Tibial artery (tissue), 4 donors: ENCODE results near the gene EGLN2.
"Not testable (repeated sequence)": the region's sequence is repeated elsewhere in the genome, so short reads cannot be mapped to it uniquely, and the experiment has no call there.

Experiments used
- DNase-seq, 2 donors: peaks; one replicate each; pipeline ENCODE4 v3.0.0-alpha.2; 2019
- H3K27ac ChIP-seq, 2 donors: fragments of 200-600 bp; sonication (generic) in 1 of 2; 1 replicate in 1 of 2; 2 replicates in 1 of 2; pipeline ENCODE4 v1.5.1; 2018 to 2019; ENCODE audit warnings: mild to moderate bottlenecking in 1 of 2
- H3K27me3 ChIP-seq, 2 donors: fragments of 200-600 bp; sonication (generic) in 1 of 2; one replicate each; pipeline versions ENCODE4 v1.5.1 to v1.6.0; 2016 to 2019
- H3K36me3 ChIP-seq, 3 donors: fragments of 200-600 bp; sonication (generic) in 2 of 3; one replicate each; pipeline ENCODE4 v1.5.1; 2016 to 2019; ENCODE audit warnings: mild to moderate bottlenecking in 2 of 3
- H3K4me1 ChIP-seq, 4 donors: fragments of 200-600 bp; sonication (generic) in 2 of 4; 1 replicate in 3 of 4; 2 replicates in 1 of 4; pipeline ENCODE4 v1.5.1; 2016 to 2019
- H3K4me3 ChIP-seq, 2 donors: fragments of 200-600 bp; sonication (generic) in 1 of 2; 1 replicate in 1 of 2; 2 replicates in 1 of 2; pipeline ENCODE4 v1.5.1; 2018 to 2019; ENCODE audit warnings: mild to moderate bottlenecking in 2 of 2
- H3K9me3 ChIP-seq, 3 donors: fragments of 200-600 bp; sonication (generic) in 1 of 3; one replicate each; pipeline ENCODE4 v1.5.1; 2016 to 2019
- intact Hi-C: fragments of 100-400 bp; cut with DNase I; formaldehyde crosslinking; loops from one replicate; pipeline ENCODE4 v1.15.0; 2023; ENCODE audit warnings: low total_unique reads
- TF ChIP-seq, protein P1 (sequence below), 2 experiments: fragments of 200-600 bp in 1 of 2; fragments of 450-650 bp in 1 of 2; IDR thresholded peaks; one replicate each; pipeline ENCODE4 v1.5.1; 2017 to 2019; ENCODE audit warnings: antibody characterized with exemption in 2 of 2, mild to moderate bottlenecking in 1 of 2, moderate library complexity in 1 of 2

EGLN2 gene

DNA sequence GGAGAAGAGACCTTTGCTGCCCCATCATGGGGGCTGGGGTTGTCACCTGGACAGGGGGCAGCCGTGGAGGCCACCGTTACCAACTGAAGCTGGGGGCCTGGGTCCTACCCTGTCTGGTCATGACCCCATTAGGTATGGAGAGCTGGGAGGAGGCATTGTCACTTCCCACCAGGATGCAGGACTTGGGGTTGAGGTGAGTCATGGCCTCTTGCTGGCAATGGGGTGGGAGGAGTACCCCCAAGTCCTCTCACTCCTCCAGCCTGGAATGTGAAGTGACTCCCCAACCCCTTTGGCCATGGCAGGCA is 9.0 kb downstream of the EGLN2 start:
- Histone ChIP-seq H3K27ac (peak overlapping the region in 1 of 2 donors; percentile 97), H3K36me3 (peaks cover 11 to 32% (median 21%) of the 10 kb centered on the region in 3 donors), H3K27me3 (no peaks in the 10 kb centered on the region), H3K9me3 (no peaks in the 10 kb centered on the region), H3K4me3 (no peak overlapping the region), H3K4me1 (peaks cover 7 to 91% (median 76%) of the 10 kb centered on the region in 4 donors)
- DNase-seq, result no peak
- intact Hi-C loops, result loop anchor here (10.0 kb wide), 1 partner anchor 53 kb away; the partner anchor contains the start of genes ACTMAP and SNRPA
- TF ChIP-seq, protein P1, sequence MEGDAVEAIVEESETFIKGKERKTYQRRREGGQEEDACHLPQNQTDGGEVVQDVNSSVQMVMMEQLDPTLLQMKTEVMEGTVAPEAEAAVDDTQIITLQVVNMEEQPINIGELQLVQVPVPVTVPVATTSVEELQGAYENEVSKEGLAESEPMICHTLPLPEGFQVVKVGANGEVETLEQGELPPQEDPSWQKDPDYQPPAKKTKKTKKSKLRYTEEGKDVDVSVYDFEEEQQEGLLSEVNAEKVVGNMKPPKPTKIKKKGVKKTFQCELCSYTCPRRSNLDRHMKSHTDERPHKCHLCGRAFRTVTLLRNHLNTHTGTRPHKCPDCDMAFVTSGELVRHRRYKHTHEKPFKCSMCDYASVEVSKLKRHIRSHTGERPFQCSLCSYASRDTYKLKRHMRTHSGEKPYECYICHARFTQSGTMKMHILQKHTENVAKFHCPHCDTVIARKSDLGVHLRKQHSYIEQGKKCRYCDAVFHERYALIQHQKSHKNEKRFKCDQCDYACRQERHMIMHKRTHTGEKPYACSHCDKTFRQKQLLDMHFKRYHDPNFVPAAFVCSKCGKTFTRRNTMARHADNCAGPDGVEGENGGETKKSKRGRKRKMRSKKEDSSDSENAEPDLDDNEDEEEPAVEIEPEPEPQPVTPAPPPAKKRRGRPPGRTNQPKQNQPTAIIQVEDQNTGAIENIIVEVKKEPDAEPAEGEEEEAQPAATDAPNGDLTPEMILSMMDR (IDR thresholded peaks at IDR 0.05), result no peak

DNA sequence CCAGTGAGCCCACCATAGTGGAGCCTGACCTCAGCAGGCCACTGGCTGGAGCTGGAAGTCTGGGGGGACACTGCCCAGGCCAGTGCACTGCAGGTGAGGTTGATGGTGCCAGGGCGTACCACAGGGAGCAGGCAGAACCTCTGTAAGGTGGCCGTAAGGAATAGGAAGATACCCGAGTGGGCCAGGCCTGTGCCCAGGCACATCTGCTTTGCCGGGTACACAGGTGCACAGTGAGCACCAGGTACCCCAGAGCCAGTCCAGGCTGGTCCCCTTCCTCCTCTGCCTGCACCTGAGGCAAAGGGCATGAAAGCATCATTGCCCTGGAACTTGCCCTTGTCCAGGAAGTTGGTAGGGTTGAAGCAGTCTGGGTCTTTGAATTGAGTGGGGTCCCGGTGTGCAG is 9.5 kb downstream of the EGLN2 start:
- H3K27ac ChIP-seq, result peak overlapping the region in 1 of 2 donors; percentile 97
- peaks cover 7 to 90% (median 75%) of the 10 kb centered on the region in 4 donors for H3K4me1 ChIP-seq
- DNase-seq, result no peak

DNA sequence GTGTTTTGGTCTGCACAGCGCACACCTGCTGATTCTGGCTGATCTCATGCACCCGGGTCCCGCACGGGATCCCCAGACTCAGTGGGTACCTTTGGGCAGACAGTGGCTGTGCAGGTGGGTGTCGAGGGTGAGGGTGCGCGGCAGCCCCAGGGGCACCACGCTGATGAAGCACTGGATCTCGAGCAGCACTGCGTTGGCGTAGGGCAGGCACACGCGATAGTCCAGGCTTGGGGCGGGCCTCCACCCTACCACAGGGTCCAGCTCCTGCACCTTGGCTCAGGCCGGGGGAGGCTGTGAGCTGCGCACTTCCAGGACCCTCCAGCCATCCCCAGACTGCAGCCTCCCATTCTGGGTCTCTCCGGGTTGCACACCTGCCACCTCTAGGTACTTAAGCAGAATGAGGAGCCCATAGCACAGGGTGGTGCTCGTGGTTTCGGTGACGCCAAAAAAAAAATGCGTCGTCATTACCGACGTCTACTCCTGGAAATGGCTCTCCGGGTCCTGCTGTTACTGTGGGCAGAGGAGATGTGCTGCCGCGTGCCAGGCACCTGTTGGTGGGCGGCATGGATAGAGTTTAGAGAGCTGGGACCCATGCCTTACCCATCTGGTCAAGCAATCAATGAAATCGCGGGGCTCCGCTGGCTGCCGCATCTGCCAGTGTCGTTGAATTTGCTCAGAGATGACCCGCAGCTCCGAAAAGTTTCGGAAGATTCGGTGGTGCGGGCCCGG is 10.5 kb downstream of the EGLN2 start:
- Histone ChIP-seq H3K4me1 (peaks cover 7 to 83% (median 64%) of the 10 kb centered on the region in 4 donors), H3K4me3 (peak overlapping the region; percentile 51 to 57), H3K27ac (peak overlapping the region; percentile 67 to 72), H3K36me3 (peaks cover 11 to 26% (median 21%) of the 10 kb centered on the region in 3 donors), H3K9me3 (no peaks in the 10 kb centered on the region), H3K27me3 (no peaks in the 10 kb centered on the region)
- TF ChIP-seq, protein P1 (IDR thresholded peaks at IDR 0.05), result no peak
- no peak for DNase-seq
- intact Hi-C loops, result loop anchor here (10.0 kb wide), 1 partner anchor 55 kb away; the partner anchor contains the start of genes ACTMAP and SNRPA

More for the DNA sequence above, 9.5 kb downstream of the EGLN2 start:
- intact Hi-C loops, result loop anchor here (10.0 kb wide), 1 partner anchor 54 kb away; the partner anchor contains the start of genes ACTMAP and SNRPA
- Histone ChIP-seq H3K4me3 (no peak overlapping the region), H3K27me3 (no peaks in the 10 kb centered on the region), H3K9me3 (no peaks in the 10 kb centered on the region), H3K36me3 (peaks cover 11 to 27% (median 21%) of the 10 kb centered on the region in 3 donors)
- TF ChIP-seq, protein P1 (IDR thresholded peaks at IDR 0.05), result no peak

DNA sequence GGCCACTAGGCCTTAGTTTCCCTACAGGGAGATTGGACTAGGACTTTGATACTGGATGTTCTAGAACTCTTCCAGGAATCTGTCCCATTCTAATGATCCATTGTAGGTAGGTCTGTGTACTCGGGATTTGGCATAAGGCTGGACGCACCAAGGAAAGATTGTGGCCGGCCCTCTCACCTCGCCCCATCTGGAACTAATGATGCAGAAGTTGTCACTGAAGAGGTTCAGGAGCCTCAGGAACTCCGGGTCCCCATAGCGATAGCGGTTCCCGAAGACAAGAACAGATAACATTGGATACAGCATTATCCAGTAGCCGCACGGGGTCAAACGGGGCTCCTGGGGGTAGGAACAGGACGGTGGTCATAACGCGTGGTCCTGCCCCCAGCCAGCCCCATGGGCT is 11.2 kb downstream of the EGLN2 start:
- intact Hi-C loops, result no loop called here
- Histone ChIP-seq H3K4me1 (peaks cover 7 to 76% (median 58%) of the 10 kb centered on the region in 4 donors), H3K27me3 (no peaks in the 10 kb centered on the region), H3K27ac (peak overlapping the region; percentile 67 to 72), H3K9me3 (no peaks in the 10 kb centered on the region), H3K36me3 (peaks cover 11 to 26% (median 21%) of the 10 kb centered on the region in 3 donors), H3K4me3 (peak overlapping the region; percentile 51 to 57)
- DNase-seq, result no peak
- TF ChIP-seq, protein P1 (IDR thresholded peaks at IDR 0.05), result no peak

DNA sequence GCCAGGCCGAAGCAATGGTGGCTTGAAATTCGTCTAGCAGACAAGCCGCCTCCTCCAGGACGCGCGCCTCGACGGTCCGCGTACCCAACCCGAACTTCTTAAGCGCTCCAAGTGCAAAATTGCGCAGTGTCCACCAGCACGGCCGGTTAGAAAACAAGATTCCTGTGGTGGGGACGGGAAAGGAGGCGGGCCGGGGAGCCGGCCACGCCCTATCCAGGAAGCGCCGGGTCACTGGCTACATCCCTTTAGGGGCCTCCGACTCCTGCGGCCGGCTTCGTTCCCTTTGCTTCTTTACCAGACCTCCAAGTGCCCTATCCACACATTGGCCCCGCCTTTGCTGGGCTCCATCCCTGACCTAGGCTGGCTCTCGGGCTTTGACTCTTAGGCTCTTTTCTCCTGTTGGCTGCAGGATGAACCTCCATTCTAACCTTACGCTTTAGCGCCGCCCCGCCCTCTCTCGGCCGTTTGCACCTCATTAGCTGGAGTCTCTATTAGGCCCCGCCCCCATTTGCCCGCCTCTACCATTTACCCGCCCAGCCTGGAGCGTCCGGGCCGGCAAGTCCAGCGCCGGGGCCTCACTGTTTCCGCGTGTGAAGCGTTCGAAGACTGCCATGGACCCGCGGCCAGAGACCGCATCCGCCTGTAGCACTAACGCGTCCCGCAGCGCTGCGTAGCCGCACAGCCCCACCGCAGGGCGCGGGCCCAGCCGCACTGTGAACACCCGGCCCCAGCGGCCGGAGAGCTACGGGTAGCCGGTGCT is 11.8 kb downstream of the EGLN2 start:
- Histone ChIP-seq H3K4me3 (peak overlapping the region; percentile 51 to 57), H3K36me3 (peaks cover 11 to 22% (median 21%) of the 10 kb centered on the region in 3 donors), H3K4me1 (peaks cover 7 to 70% (median 52%) of the 10 kb centered on the region in 4 donors), H3K27ac (peak overlapping the region; percentile 67 to 72)
- H3K27me3 ChIP-seq, H3K9me3 ChIP-seq, intact Hi-C loops: not testable (repeated sequence)
- TF ChIP-seq, protein P1 (IDR thresholded peaks at IDR 0.05), result peak; percentile 13 to 31
- DNase-seq, result peak; percentile 81 to 94
